ENCODE measurements around the gene TMEM225B.
A peak's percentile ranks its signal among the peaks of the same experiment; 100 is the strongest.
"Not testable (repeated sequence)": the region's sequence is repeated elsewhere in the genome, so short reads cannot be mapped to it uniquely, and the experiment has no call there.

Gene TMEM225B

GRCh38 chr7:99562832-99563231, 35.2 kb upstream of the TMEM225B start:
- Mint-ChIP-seq H3K27ac (peak overlapping the region; percentile 89), H3K4me3 (peak overlapping the region; percentile 54), H3K9me3 (no peaks in the 10 kb centered on the region), H3K4me1 (ENCODE audit: low read depth) (peaks cover 49% of the 10 kb centered on the region), H3K27me3 (no peaks in the 10 kb centered on the region), H3K36me3 (ENCODE audit: low read depth) (peaks cover 84% of the 10 kb centered on the region)
- peak; percentile 44 for DNase-seq

- H3K4me1 Mint-ChIP-seq (ENCODE audit: low read depth) = peaks cover 47% of the 10 kb centered on the region
- no peaks in the 10 kb centered on the region for H3K27me3 Mint-ChIP-seq
- H3K36me3 Mint-ChIP-seq (ENCODE audit: low read depth) = peaks cover 79% of the 10 kb centered on the region
- no peak overlapping the region for H3K4me3 Mint-ChIP-seq
- H3K27ac Mint-ChIP-seq = peak overlapping the region; percentile 74
- H3K9me3 Mint-ChIP-seq = no peaks in the 10 kb centered on the region
- DNase-seq = no peak
These were observed 34.4 kb upstream of the TMEM225B start for GRCh38 chr7:99563650-99564049.

- H3K27me3 Mint-ChIP-seq, H3K4me3 Mint-ChIP-seq, H3K9me3 Mint-ChIP-seq, DNase-seq: not testable (repeated sequence)
- Mint-ChIP-seq H3K27ac (peak overlapping the region; percentile 26), H3K36me3 (ENCODE audit: low read depth) (peaks cover 86% of the 10 kb centered on the region), H3K4me1 (ENCODE audit: low read depth) (peaks cover 13% of the 10 kb centered on the region)
These were observed 29.3 kb upstream of the TMEM225B start for GRCh38 chr7:99568770-99569169.

GRCh38 chr7:99571768-99572167, 26.3 kb upstream of the TMEM225B start:
- peaks cover 74% of the 10 kb centered on the region for H3K36me3 Mint-ChIP-seq (ENCODE audit: low read depth)
- DNase-seq = no peak
- no peaks in the 10 kb centered on the region for H3K9me3 Mint-ChIP-seq
- no peaks in the 10 kb centered on the region for H3K27me3 Mint-ChIP-seq
- H3K27ac Mint-ChIP-seq = peak overlapping the region; percentile 12
- no peaks in the 10 kb centered on the region for H3K4me1 Mint-ChIP-seq (ENCODE audit: low read depth)
- H3K4me3 Mint-ChIP-seq = no peak overlapping the region

GRCh38 chr7:99573257-99573656, 24.8 kb upstream of the TMEM225B start:
- peaks cover 3% of the 10 kb centered on the region for H3K4me1 Mint-ChIP-seq (ENCODE audit: low read depth)
- peak overlapping the region; percentile 12 for H3K27ac Mint-ChIP-seq
- no peaks in the 10 kb centered on the region for H3K9me3 Mint-ChIP-seq
- no peak overlapping the region for H3K4me3 Mint-ChIP-seq
- DNase-seq = no peak
- H3K36me3 Mint-ChIP-seq (ENCODE audit: low read depth) = peaks cover 66% of the 10 kb centered on the region
- H3K27me3 Mint-ChIP-seq = no peaks in the 10 kb centered on the region

GRCh38 chr7:99576251-99576650, 21.8 kb upstream of the TMEM225B start:
- Mint-ChIP-seq H3K27ac (no peak overlapping the region), H3K4me1 (ENCODE audit: low read depth) (peaks cover 19% of the 10 kb centered on the region), H3K27me3 (no peaks in the 10 kb centered on the region), H3K36me3 (ENCODE audit: low read depth) (peaks cover 39% of the 10 kb centered on the region), H3K9me3 (no peaks in the 10 kb centered on the region), H3K4me3 (no peak overlapping the region)
- no peak for DNase-seq

- Mint-ChIP-seq H3K4me3 (peak overlapping the region; percentile 77), H3K9me3 (no peaks in the 10 kb centered on the region), H3K27ac (peak overlapping the region; percentile 52), H3K36me3 (ENCODE audit: low read depth) (peaks cover 11% of the 10 kb centered on the region), H3K4me1 (ENCODE audit: low read depth) (peaks cover 20% of the 10 kb centered on the region), H3K27me3 (no peaks in the 10 kb centered on the region)
- DNase-seq = no peak
These were observed 18.6 kb upstream of the TMEM225B start for GRCh38 chr7:99579281-99579955.

GRCh38 chr7:99579956-99580777, 17.9 kb upstream of the TMEM225B start:
- DNase-seq = peak; percentile 77
- Mint-ChIP-seq H3K4me1 (ENCODE audit: low read depth) (peaks cover 20% of the 10 kb centered on the region), H3K4me3 (peak overlapping the region; percentile 77), H3K9me3 (no peaks in the 10 kb centered on the region), H3K36me3 (ENCODE audit: low read depth) (peaks cover 5% of the 10 kb centered on the region), H3K27me3 (no peaks in the 10 kb centered on the region), H3K27ac (peak overlapping the region; percentile 89)

- not testable (repeated sequence) for H3K36me3 Mint-ChIP-seq (ENCODE audit: low read depth); H3K27me3 Mint-ChIP-seq; H3K9me3 Mint-ChIP-seq; DNase-seq
- H3K4me3 Mint-ChIP-seq = peak overlapping the region; percentile 77
- H3K27ac Mint-ChIP-seq = peak overlapping the region; percentile 89
- peaks cover 20% of the 10 kb centered on the region for H3K4me1 Mint-ChIP-seq (ENCODE audit: low read depth)
These were observed 17.2 kb upstream of the TMEM225B start for GRCh38 chr7:99580778-99581332.

GRCh38 chr7:99588868-99589267, 9.2 kb upstream of the TMEM225B start:
- DNase-seq = no peak
- Mint-ChIP-seq H3K27me3 (no peaks in the 10 kb centered on the region), H3K36me3 (ENCODE audit: low read depth) (no peaks in the 10 kb centered on the region), H3K4me1 (ENCODE audit: low read depth) (no peaks in the 10 kb centered on the region), H3K9me3 (no peaks in the 10 kb centered on the region), H3K4me3 (no peak overlapping the region), H3K27ac (no peak overlapping the region)

- Mint-ChIP-seq H3K36me3 (ENCODE audit: low read depth) (no peaks in the 10 kb centered on the region), H3K4me1 (ENCODE audit: low read depth) (no peaks in the 10 kb centered on the region), H3K27me3 (no peaks in the 10 kb centered on the region), H3K4me3 (no peak overlapping the region), H3K9me3 (no peaks in the 10 kb centered on the region), H3K27ac (no peak overlapping the region)
- DNase-seq = no peak
These were observed 2.9 kb upstream of the TMEM225B start for GRCh38 chr7:99594948-99595745.

GRCh38 chr7:99596408-99596955, 1.6 kb upstream of the TMEM225B start:
- DNase-seq = no peak
- Mint-ChIP-seq H3K4me1 (ENCODE audit: low read depth) (no peaks in the 10 kb centered on the region), H3K27ac (no peak overlapping the region), H3K27me3 (no peaks in the 10 kb centered on the region), H3K36me3 (ENCODE audit: low read depth) (no peaks in the 10 kb centered on the region), H3K4me3 (no peak overlapping the region), H3K9me3 (no peaks in the 10 kb centered on the region)

- H3K4me1 Mint-ChIP-seq (ENCODE audit: low read depth) = no peaks in the 10 kb centered on the region
- no peak for DNase-seq
- no peaks in the 10 kb centered on the region for H3K9me3 Mint-ChIP-seq
- H3K27ac Mint-ChIP-seq = no peak overlapping the region
- no peaks in the 10 kb centered on the region for H3K36me3 Mint-ChIP-seq (ENCODE audit: low read depth)
- H3K27me3 Mint-ChIP-seq = no peaks in the 10 kb centered on the region
- H3K4me3 Mint-ChIP-seq = no peak overlapping the region
These were observed 1.8 kb downstream of the TMEM225B start for GRCh38 chr7:99599836-99600235.

GRCh38 chr7:99601656-99602310, 3.7 kb downstream of the TMEM225B start:
- Mint-ChIP-seq H3K4me1 (ENCODE audit: low read depth) (no peaks in the 10 kb centered on the region), H3K4me3 (no peak overlapping the region), H3K36me3 (ENCODE audit: low read depth) (no peaks in the 10 kb centered on the region), H3K27ac (no peak overlapping the region), H3K27me3 (no peaks in the 10 kb centered on the region), H3K9me3 (no peaks in the 10 kb centered on the region)
- no peak for DNase-seq

All from activated T-cell treated with anti-CD3 and anti-CD28 coated beads, Interleukin-2, amount 50 U/mL, for 24 hours (primary cell).